ENCODE measurements around the gene HSP90AB1.

DNA sequence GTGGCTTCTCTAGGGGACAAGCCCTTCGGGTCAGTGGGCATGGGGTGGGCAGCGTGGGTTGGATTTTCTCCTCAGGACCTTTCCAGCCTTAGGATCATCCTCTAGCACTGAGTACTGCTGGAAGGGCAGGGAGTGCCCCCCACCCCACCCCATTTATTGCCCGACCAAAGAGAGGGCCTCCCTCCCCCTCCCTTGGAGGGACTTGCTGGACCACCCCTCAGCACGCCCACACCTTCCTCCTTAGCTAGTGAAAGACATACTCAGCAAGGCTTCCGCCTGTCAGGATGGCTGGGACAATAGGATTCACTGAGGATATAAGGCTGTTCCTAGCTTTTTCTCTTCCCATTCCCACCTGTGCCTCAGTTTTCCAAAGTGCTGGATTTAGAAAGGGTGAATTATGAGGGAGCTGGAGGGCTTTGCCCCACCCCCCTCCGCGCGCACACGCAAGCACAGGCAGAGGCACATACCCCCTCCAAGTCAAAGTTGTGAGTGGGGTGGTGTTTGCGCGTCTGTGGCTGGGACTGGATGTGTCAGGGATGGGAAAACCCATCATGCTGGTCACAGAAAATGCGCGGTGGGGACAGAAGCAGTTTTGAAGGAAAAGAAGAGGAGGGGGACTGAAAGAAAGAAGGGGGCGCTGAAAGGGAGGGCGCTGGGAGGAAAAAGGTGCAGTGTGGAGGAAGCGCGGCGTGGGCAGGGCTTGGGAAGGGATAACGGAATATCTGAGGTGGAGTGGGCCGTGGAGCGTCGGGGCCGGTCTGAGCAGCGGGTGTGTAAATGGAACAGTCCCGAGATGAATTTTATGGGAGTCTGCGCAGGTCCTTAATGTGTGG lies 24.2 kb upstream of the HSP90AB1 start:
- TF ChIP-seq ZNF354C (tag by site-specific recombination; IDR thresholded peaks at IDR 0.05; ENCODE audit: borderline replicate concordance, low read depth) = no peak
- no peak for TF ChIP-seq ZNF76 (tag by site-specific recombination; IDR thresholded peaks at IDR 0.05; ENCODE audit: borderline replicate concordance, low read depth)
- TF ChIP-seq ZNF501 (tag by site-specific recombination; IDR thresholded peaks at IDR 0.05) = no peak
- TF ChIP-seq CTCF (tag by site-specific recombination; IDR thresholded peaks at IDR 0.05) = peak; percentile 49; the same call in 1 of the 2 replicates
- no peak for TF ChIP-seq ZFP41 (tag by site-specific recombination; IDR thresholded peaks at IDR 0.05; ENCODE audit: borderline replicate concordance)
- TF ChIP-seq ZNF114 (tag by site-specific recombination; IDR thresholded peaks at IDR 0.05) = no peak
- TF ChIP-seq ZNF138 (tag by site-specific recombination; IDR thresholded peaks at IDR 0.05; ENCODE audit: borderline replicate concordance) = no peak
- TF ChIP-seq, protein P1, sequence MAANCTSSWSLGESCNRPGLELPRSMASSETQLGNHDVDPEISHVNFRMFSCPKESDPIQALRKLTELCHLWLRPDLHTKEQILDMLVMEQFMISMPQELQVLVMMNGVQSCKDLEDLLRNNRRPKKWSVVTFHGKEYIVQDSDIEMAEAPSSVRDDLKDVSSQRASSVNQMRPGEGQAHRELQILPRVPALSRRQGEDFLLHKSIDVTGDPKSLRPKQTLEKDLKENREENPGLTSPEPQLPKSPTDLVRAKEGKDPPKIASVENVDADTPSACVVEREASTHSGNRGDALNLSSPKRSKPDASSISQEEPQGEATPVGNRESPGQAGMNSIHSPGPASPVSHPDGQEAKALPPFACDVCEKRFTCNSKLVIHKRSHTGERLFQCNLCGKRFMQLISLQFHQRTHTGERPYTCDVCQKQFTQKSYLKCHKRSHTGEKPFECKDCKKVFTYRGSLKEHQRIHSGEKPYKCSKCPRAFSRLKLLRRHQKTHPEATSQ (tag by site-specific recombination; IDR thresholded peaks at IDR 0.05) = no peak
- TF ChIP-seq, protein P2, sequence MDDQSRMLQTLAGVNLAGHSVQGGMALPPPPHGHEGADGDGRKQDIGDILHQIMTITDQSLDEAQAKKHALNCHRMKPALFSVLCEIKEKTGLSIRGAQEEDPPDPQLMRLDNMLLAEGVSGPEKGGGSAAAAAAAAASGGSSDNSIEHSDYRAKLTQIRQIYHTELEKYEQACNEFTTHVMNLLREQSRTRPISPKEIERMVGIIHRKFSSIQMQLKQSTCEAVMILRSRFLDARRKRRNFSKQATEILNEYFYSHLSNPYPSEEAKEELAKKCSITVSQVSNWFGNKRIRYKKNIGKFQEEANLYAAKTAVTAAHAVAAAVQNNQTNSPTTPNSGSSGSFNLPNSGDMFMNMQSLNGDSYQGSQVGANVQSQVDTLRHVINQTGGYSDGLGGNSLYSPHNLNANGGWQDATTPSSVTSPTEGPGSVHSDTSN (CRISPR knock-in tag; IDR thresholded peaks at IDR 0.05) = no peak
- TF ChIP-seq TCF7L2 (IDR thresholded peaks at IDR 0.05; ENCODE audit: borderline replicate concordance, low read depth, low read length) = no peak
- no peak for TF ChIP-seq KLF9 (tag by site-specific recombination; IDR thresholded peaks at IDR 0.05; ENCODE audit: low read depth)
- no peak for TF ChIP-seq ZNF175 (tag by site-specific recombination; IDR thresholded peaks at IDR 0.05)
